HepG2 (cell line): ENCODE results near the gene TUBB. TPM values are rescaled to one million over a fixed set of nuclear protein-coding genes. Genes with fewer than 3 reads are reported as not detected.

ENCODE experiments used
- AHDC1 ChIP-seq: sonication (generic); formaldehyde crosslinking; IDR thresholded peaks from 2 replicates; pipeline ENCODE4 v1.5.1; 2020; ENCODE audit warnings: mild to moderate bottlenecking, missing genetic modification reagents, borderline replicate concordance
- CC2D1A ChIP-seq: sonication (generic); formaldehyde crosslinking; IDR thresholded peaks from 2 replicates; pipeline ENCODE4 v1.8.1; 2023; ENCODE audit warnings: mild to moderate bottlenecking, missing genetic modification reagents
- CREB1 ChIP-seq, 2 experiments: fragments of 450-650 bp in 1 of 2; IDR thresholded peaks; 2 replicates each; pipeline ENCODE4 v1.6.1; 2016 to 2017; ENCODE audit warnings: control low read depth in 1 of 2, mild to moderate bottlenecking in 1 of 2, missing compliant biosample characterization in 1 of 2, missing genetic modification characterization in 1 of 2
- DPF2 ChIP-seq: sonication (generic); formaldehyde crosslinking; IDR thresholded peaks from 2 replicates; pipeline ENCODE4 v1.4.0; 2020; ENCODE audit warnings: mild to moderate bottlenecking, low read depth, missing genetic modification reagents, borderline replicate concordance
- FOSL2 ChIP-seq: sonication (generic); formaldehyde crosslinking; IDR thresholded peaks from 2 replicates; pipeline ENCODE4 v1.4.0; 2020; ENCODE audit warnings: missing genetic modification reagents
- HNF4A ChIP-seq: sonication (generic); formaldehyde crosslinking; IDR thresholded peaks from 2 replicates; pipeline ENCODE4 v1.4.0; 2020; ENCODE audit warnings: missing genetic modification reagents
- KAT2B ChIP-seq: fragments of 150-350 bp; IDR thresholded peaks from 2 replicates; pipeline ENCODE4 v1.6.1; 2014; ENCODE audit warnings: low read depth, low read length, borderline replicate concordance
- NFE2L2 ChIP-seq: fragments of 150-350 bp; IDR thresholded peaks from 2 replicates; pipeline ENCODE4 v1.6.1; 2014; ENCODE audit warnings: low read length
- NFKBIZ ChIP-seq: IDR thresholded peaks from 2 replicates; pipeline ENCODE4 v1.6.1; 2018; ENCODE audit warnings: missing genetic modification reagents, missing compliant biosample characterization
- NFYB ChIP-seq: sonication (generic); formaldehyde crosslinking; IDR thresholded peaks from 2 replicates; pipeline ENCODE4 v1.4.0; 2020; ENCODE audit warnings: missing genetic modification reagents
- NONO ChIP-seq, 2 experiments: fragments of 450-650 bp in 1 of 2; sonication (generic) in 1 of 2; formaldehyde crosslinking in 1 of 2; IDR thresholded peaks in 1 of 2; conservative IDR thresholded peaks in 1 of 2; 2 replicates each; pipeline versions ENCODE4 v1.6.1 to v1.8.0; 2017 to 2022; ENCODE audit warnings: mild to moderate bottlenecking in 1 of 2, missing genetic modification reagents in 1 of 2, moderate library complexity in 1 of 2
- PHF8 ChIP-seq: sonication (generic); formaldehyde crosslinking; IDR thresholded peaks from 2 replicates; pipeline ENCODE4 v1.5.0; 2020; ENCODE audit warnings: missing genetic modification reagents
- POLR2A ChIP-seq, 2 experiments: IDR thresholded peaks; 2 replicates each; pipeline ENCODE4 v1.6.1; 2011; ENCODE audit warnings: low read depth in 2 of 2, low read length in 2 of 2, mild to moderate bottlenecking in 1 of 2, moderate library complexity in 1 of 2; ENCODE audit not compliant: insufficient read depth in 1 of 2
- PPARG ChIP-seq: conservative IDR thresholded peaks from 2 replicates; pipeline ENCODE4 v1.6.1; 2016; ENCODE audit warnings: missing biosample characterization, missing genetic modification reagents
- RAD21 ChIP-seq: fragments of 450-650 bp; formaldehyde crosslinking; IDR thresholded peaks from 2 replicates; pipeline ENCODE4 v1.5.0; 2020; ENCODE audit warnings: mild to moderate bottlenecking
- TAF1 ChIP-seq: sonication (generic); formaldehyde crosslinking; IDR thresholded peaks from 2 replicates; pipeline ENCODE4 v1.4.0; 2020; ENCODE audit warnings: missing genetic modification reagents
- ZC3H4 ChIP-seq: sonication (generic); formaldehyde crosslinking; IDR thresholded peaks from 2 replicates; pipeline ENCODE4 v1.4.0; 2020; ENCODE audit warnings: missing genetic modification reagents, borderline replicate concordance
- ZNF451 ChIP-seq: sonication (generic); formaldehyde crosslinking; IDR thresholded peaks from 2 replicates; pipeline ENCODE4 v1.5.0; 2020; ENCODE audit warnings: mild to moderate bottlenecking, missing genetic modification reagents
- ZNF563 ChIP-seq: sonication (generic); formaldehyde crosslinking; IDR thresholded peaks from 2 replicates; pipeline ENCODE4 v1.8.0; 2022; ENCODE audit warnings: mild to moderate bottlenecking, moderate library complexity, missing genetic modification reagents
- ZNF616 ChIP-seq: sonication (generic); formaldehyde crosslinking; IDR thresholded peaks from 2 replicates; pipeline ENCODE4 v1.5.0; 2020; ENCODE audit warnings: low read depth, mild to moderate bottlenecking, missing genetic modification reagents
- ZNF644 ChIP-seq: IDR thresholded peaks from 2 replicates; pipeline ENCODE4 v1.6.1; 2016; ENCODE audit warnings: low read depth
- ZNF816 ChIP-seq: sonication (generic); formaldehyde crosslinking; IDR thresholded peaks from 2 replicates; pipeline ENCODE4 v1.8.0; 2022; ENCODE audit warnings: missing genetic modification reagents, mild to moderate bottlenecking, borderline replicate concordance
- ZNF891 ChIP-seq: sonication (generic); formaldehyde crosslinking; IDR thresholded peaks from 2 replicates; pipeline ENCODE4 v1.5.0; 2020; ENCODE audit warnings: mild to moderate bottlenecking, missing genetic modification reagents
- polyA plus RNA-seq, 8 experiments: library from polyadenylated mRNA; depleted of rRNA in 3 of 8; stranded (reverse) in 7 of 8; unstranded in 1 of 8; fragments of >200 nt; fragmentation: Illumina TruSeq in 4 of 8; extraction: Trizol in 4 of 8; gene quantifications; 2 replicates each; pipeline versions ENCODE4 v1.2.1 to v1.2.3, GENCODE V29; 2011 to 2016; ENCODE audit warnings: low read depth in 4 of 8, missing spikeins in 1 of 8, mixed read lengths in 1 of 8; ENCODE audit not compliant: insufficient read depth in 1 of 8
- total RNA-seq, 5 experiments: library from RNA; depleted of rRNA; stranded (reverse); fragments of >200 nt; fragmentation: Illumina TruSeq; extraction: Trizol; gene quantifications; 2 replicates each; pipeline ENCODE4 v1.2.3, GENCODE V29; 2016; ENCODE audit warnings: low read depth in 1 of 5
- TF ChIP-seq, protein P1 (sequence below): sonication (generic); formaldehyde crosslinking; IDR thresholded peaks from 2 replicates; pipeline ENCODE4 v1.4.0; 2020; ENCODE audit warnings: missing genetic modification reagents, borderline replicate concordance

TUBB gene
- total and polyA plus RNA-seq, 2 of the 13 experiments (the other 11 are each of a cell fraction or from before 2014, with no cell fraction given): 911 to 1,163 TPM

GRCh38 chr6:30742316-30743098 lies 22.4 kb downstream of the TUBB start, which contains the start of gene FLOT1 (continued):
- TF ChIP-seq ZNF563 (CRISPR knock-in tag) (peak; percentile 94), NONO (IDR thresholded peaks at IDR 0.05) (no peak), NONO (CRISPR knock-in tag; conservative IDR thresholded peaks at IDR 0.05) (peak; percentile 100), FOSL2 (CRISPR knock-in tag) (peak; percentile 85), ZNF451 (CRISPR knock-in tag) (peak; percentile 79), ZC3H4 (peak; percentile 98), CREB1 (IDR thresholded peaks at IDR 0.05) (no peak), CREB1 (CRISPR knock-in tag; IDR thresholded peaks at IDR 0.05) (no peak), ZNF891 (CRISPR knock-in tag) (peak; percentile 92), POLR2A (IDR thresholded peaks at IDR 0.05; ENCODE audit: insufficient read depth in 1 of 2, low read depth in 2 of 2, low read length in 2 of 2) (no peak; a peak in 2 of 4 replicates), CC2D1A (CRISPR knock-in tag) (no peak; the same call in 1 of the 2 replicates), NFKBIZ (CRISPR knock-in tag) (peak; percentile 89), PHF8 (CRISPR knock-in tag) (peak; percentile 87), KAT2B (no peak), HNF4A (CRISPR knock-in tag) (peak; percentile 58), NFYB (CRISPR knock-in tag) (peak; percentile 49; the same call in 1 of the 2 replicates), ZNF816 (CRISPR knock-in tag) (peak; percentile 94), ZNF644 (CRISPR knock-in tag) (peak; percentile 38; the same call in 1 of the 2 replicates), PPARG (CRISPR knock-in tag) (no peak), RAD21 (CRISPR knock-in tag) (peak; percentile 64), AHDC1 (CRISPR knock-in tag) (peak; percentile 59; the same call in 1 of the 2 replicates), DPF2 (CRISPR knock-in tag) (no peak), ZNF616 (peak; percentile 82), NFE2L2 (no peak), TAF1 (peak; percentile 63)
- TF ChIP-seq, protein P1, sequence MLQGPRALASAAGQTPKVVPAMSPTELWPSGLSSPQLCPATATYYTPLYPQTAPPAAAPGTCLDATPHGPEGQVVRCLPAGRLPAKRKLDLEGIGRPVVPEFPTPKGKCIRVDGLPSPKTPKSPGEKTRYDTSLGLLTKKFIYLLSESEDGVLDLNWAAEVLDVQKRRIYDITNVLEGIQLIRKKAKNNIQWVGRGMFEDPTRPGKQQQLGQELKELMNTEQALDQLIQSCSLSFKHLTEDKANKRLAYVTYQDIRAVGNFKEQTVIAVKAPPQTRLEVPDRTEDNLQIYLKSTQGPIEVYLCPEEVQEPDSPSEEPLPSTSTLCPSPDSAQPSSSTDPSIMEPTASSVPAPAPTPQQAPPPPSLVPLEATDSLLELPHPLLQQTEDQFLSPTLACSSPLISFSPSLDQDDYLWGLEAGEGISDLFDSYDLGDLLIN (CRISPR knock-in tag): peak; percentile 51
